ENCODE measurements around the gene GAS2L3.
"Not testable (repeated sequence)": the region's sequence is repeated elsewhere in the genome, so short reads cannot be mapped to it uniquely, and the experiment has no call there.

Gene GAS2L3

GRCh38 chr12:100576331-100577036, 3.0 kb downstream of the GAS2L3 start:
- DNase-seq, result no peak

GRCh38 chr12:100578923-100579322, 5.4 kb downstream of the GAS2L3 start:
- DNase-seq, result no peak

- DNase-seq, result no peak
Measured at GRCh38 chr12:100579844-100580243, 6.4 kb downstream of the GAS2L3 start.

- DNase-seq, result no peak
Measured at GRCh38 chr12:100584256-100584655, 10.8 kb downstream of the GAS2L3 start.

GRCh38 chr12:100591979-100592378, 18.5 kb downstream of the GAS2L3 start:
- no peak for DNase-seq

GRCh38 chr12:100593490-100593889, 20.0 kb downstream of the GAS2L3 start:
- DNase-seq, result no peak

- no peak for DNase-seq
Measured at GRCh38 chr12:100601626-100602025, 28.1 kb downstream of the GAS2L3 start.

GRCh38 chr12:100602997-100603396, 29.5 kb downstream of the GAS2L3 start:
- not testable (repeated sequence) for DNase-seq

- DNase-seq, result no peak
Measured at GRCh38 chr12:100608776-100609175, 35.3 kb downstream of the GAS2L3 start.

- no peak for DNase-seq
Measured at GRCh38 chr12:100610666-100611430, 37.4 kb downstream of the GAS2L3 start.

- no peak for DNase-seq
Measured at GRCh38 chr12:100612606-100613005, 39.1 kb downstream of the GAS2L3 start.

- DNase-seq, result no peak
Measured at GRCh38 chr12:100624571-100624970, 51.1 kb downstream of the GAS2L3 start.

- DNase-seq, result no peak
Measured at GRCh38 chr12:100632445-100632892, 59.0 kb downstream of the GAS2L3 start.

- not testable (repeated sequence) for DNase-seq
Measured at GRCh38 chr12:100633082-100633785, 59.8 kb downstream of the GAS2L3 start.

GRCh38 chr12:100643246-100643645, 69.8 kb downstream of the GAS2L3 start:
- DNase-seq, result no peak

GRCh38 chr12:100646896-100647295, 73.4 kb downstream of the GAS2L3 start:
- DNase-seq, result no peak

- no peak for DNase-seq
Measured at GRCh38 chr12:100651108-100651507, 77.6 kb downstream of the GAS2L3 start.

GRCh38 chr12:100651694-100652093, 78.2 kb downstream of the GAS2L3 start:
- no peak for DNase-seq

- no peak for DNase-seq
Measured at GRCh38 chr12:100652488-100652887, 79.0 kb downstream of the GAS2L3 start.

GRCh38 chr12:100656141-100656540, 82.7 kb downstream of the GAS2L3 start:
- no peak for DNase-seq

- DNase-seq, result no peak
Measured at GRCh38 chr12:100656856-100657255, 83.4 kb downstream of the GAS2L3 start.

- DNase-seq, result no peak
Measured at GRCh38 chr12:100661300-100661951, 87.9 kb downstream of the GAS2L3 start.

GRCh38 chr12:100666588-100666987, 93.1 kb downstream of the GAS2L3 start:
- no peak for DNase-seq
